Lower lobe of right lung (tissue), 2 donors: ENCODE results near the gene MANF. TPM values are rescaled to one million over a fixed set of nuclear protein-coding genes. Genes with fewer than 3 reads are reported as not detected.

ENCODE experiments used
- ATAC-seq, 2 donors: fragments of 200-7000 bp; cut with Tn5 transposase; one replicate each; pipeline ENCODE4 v1.9.1; 2020 to 2022; ENCODE audit warnings: mild to moderate bottlenecking in 2 of 2, moderate library complexity in 2 of 2
- DNase-seq: peaks from one replicate; pipeline ENCODE4 v3.0.0-alpha.2; 2020
- H3K27ac ChIP-seq: fragments of 200-600 bp; one replicate; pipeline ENCODE4 v1.8.0; 2022
- H3K27me3 ChIP-seq: fragments of 200-600 bp; one replicate; pipeline ENCODE4 v1.8.0; 2022; ENCODE audit warnings: low read depth
- H3K36me3 ChIP-seq: fragments of 200-600 bp; one replicate; pipeline ENCODE4 v1.8.0; 2022; ENCODE audit warnings: mild to moderate bottlenecking
- H3K4me1 ChIP-seq: fragments of 200-600 bp; one replicate; pipeline ENCODE4 v1.8.0; 2022
- H3K4me3 ChIP-seq: fragments of 200-600 bp; one replicate; pipeline ENCODE4 v1.8.0; 2022; ENCODE audit warnings: mild to moderate bottlenecking
- H3K9me3 ChIP-seq: fragments of 200-600 bp; one replicate; pipeline ENCODE4 v1.8.0; 2022
- CTCF ChIP-seq: fragments of 200-600 bp; IDR thresholded peaks from one replicate; pipeline ENCODE4 v1.8.0; 2022; ENCODE audit warnings: antibody characterized with exemption, mild to moderate bottlenecking
- intact Hi-C: fragments of 100-400 bp; cut with DNase I; formaldehyde crosslinking; loops from one replicate; pipeline ENCODE4 v1.11.0; 2022
- total RNA-seq: library from RNA; stranded (reverse); fragmentation: NEBNext Ultra II Directional; extraction: Animal tissue kit (Norgen Biotek cat#: 25700); gene quantifications from one replicate; pipeline ENCODE4 v1.2.1, GENCODE V29; 2021
- donor health status: DM: no; HTN: yes; CAD: no; lungs with severe emphysema.

Gene MANF
- total RNA-seq, 1 donor from 2014 or later = 59.8 TPM

- Histone ChIP-seq H3K9me3 (no peaks in the 10 kb centered on the region), H3K36me3 (no peaks in the 10 kb centered on the region), H3K27me3 (peaks cover 8% of the 10 kb centered on the region), H3K4me3 (no peak overlapping the region), H3K4me1 (no peaks in the 10 kb centered on the region), H3K27ac (no peak overlapping the region)
- ATAC-seq (no peak), DNase-seq (no peak)
- intact Hi-C loops = no loop called here
- no peak for TF ChIP-seq CTCF
Measured at GRCh38 chr3:51373658-51374421, 11.3 kb upstream of the MANF start.

DNA sequence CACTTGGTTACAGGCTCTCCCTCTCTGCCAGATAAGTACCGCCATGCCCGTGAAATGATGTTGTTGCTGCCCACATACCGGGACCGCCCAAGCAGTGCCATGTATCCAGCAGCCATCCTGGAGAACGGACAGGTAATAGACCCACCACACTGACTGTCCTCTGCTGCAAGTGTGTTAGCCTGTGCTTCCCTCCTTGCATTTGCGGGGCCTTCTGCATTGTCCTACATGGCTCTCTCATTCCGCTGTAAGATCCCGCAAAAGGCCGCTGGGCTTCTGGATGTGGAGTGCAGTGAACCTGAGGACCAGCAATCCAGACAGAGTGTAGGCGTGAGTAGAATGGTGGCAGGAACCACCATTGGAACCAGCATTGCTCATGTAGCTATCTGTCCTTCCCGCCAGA lies 10.6 kb upstream of the MANF start:
- Histone ChIP-seq H3K4me3 (no peak overlapping the region), H3K36me3 (no peaks in the 10 kb centered on the region), H3K9me3 (no peaks in the 10 kb centered on the region), H3K27ac (no peak overlapping the region), H3K4me1 (no peaks in the 10 kb centered on the region), H3K27me3 (peaks cover 4% of the 10 kb centered on the region)
- intact Hi-C loops = no loop called here
- no peak for ATAC-seq
- DNase-seq = no peak
- no peak for TF ChIP-seq CTCF

- intact Hi-C loops = no loop called here
- H3K4me3 ChIP-seq = no peak overlapping the region
- ATAC-seq (no peak), DNase-seq (no peak)
- H3K9me3 ChIP-seq = no peaks in the 10 kb centered on the region
- no peaks in the 10 kb centered on the region for H3K36me3 ChIP-seq
- H3K27ac ChIP-seq = no peak overlapping the region
- no peaks in the 10 kb centered on the region for H3K4me1 ChIP-seq
- TF ChIP-seq CTCF = no peak
- no peaks in the 10 kb centered on the region for H3K27me3 ChIP-seq
Measured at GRCh38 chr3:51375136-51375535, 10.0 kb upstream of the MANF start.

DNA sequence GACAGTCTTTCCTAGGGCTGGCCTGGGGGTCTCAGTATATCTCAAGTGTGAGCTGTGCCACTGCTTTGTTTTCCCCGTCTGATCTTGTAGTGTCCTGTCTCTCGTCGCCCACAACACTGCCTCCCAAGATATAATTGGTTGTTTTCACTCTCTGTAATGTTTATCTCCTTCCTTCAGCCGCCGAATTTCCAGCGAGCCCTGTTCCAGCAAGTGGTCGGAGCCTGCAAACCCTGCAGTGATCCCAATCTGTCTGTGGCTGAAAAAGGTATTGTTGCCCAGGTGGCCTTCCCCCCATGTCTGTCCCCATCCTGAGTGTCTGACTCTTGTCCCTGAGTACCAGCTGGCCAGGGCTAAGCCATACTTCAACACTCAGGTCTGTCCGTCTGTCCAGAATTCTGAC lies 9.5 kb upstream of the MANF start:
- no peak overlapping the region for H3K4me3 ChIP-seq
- ATAC-seq (no peak), DNase-seq (no peak)
- H3K9me3 ChIP-seq = no peaks in the 10 kb centered on the region
- intact Hi-C loops = no loop called here
- no peaks in the 10 kb centered on the region for H3K36me3 ChIP-seq
- TF ChIP-seq CTCF = no peak
- H3K4me1 ChIP-seq = no peaks in the 10 kb centered on the region
- H3K27ac ChIP-seq = no peak overlapping the region
- no peaks in the 10 kb centered on the region for H3K27me3 ChIP-seq

- ATAC-seq (no peak), DNase-seq (no peak)
- Histone ChIP-seq H3K4me3 (no peak overlapping the region), H3K27me3 (no peaks in the 10 kb centered on the region), H3K9me3 (no peaks in the 10 kb centered on the region), H3K4me1 (no peaks in the 10 kb centered on the region), H3K36me3 (no peaks in the 10 kb centered on the region), H3K27ac (no peak overlapping the region)
- no peak for TF ChIP-seq CTCF
- intact Hi-C loops = no loop called here
Measured at GRCh38 chr3:51378065-51378464, 7.0 kb upstream of the MANF start.
